Esophagus muscularis mucosa (tissue), 4 donors: Measurements from ENCODE around the gene C4orf54. TPM values are rescaled to one million over a fixed set of nuclear protein-coding genes. Genes with fewer than 3 reads are reported as not detected.

Source experiments
- DNase-seq: peaks from one replicate; pipeline ENCODE4 v3.0.0-alpha.2; 2017; ENCODE audit errors: extremely low spot score
- H3K27ac ChIP-seq, 4 donors: fragments of 200-600 bp; sonication (generic); replicated peaks in 1 of 4; 1 replicate in 3 of 4; 2 replicates in 1 of 4; pipeline ENCODE4 v1.5.1; 2016 to 2019; ENCODE audit warnings: mild to moderate bottlenecking in 1 of 4
- H3K27me3 ChIP-seq, 4 donors: fragments of 200-600 bp; sonication (generic); one replicate each; pipeline versions ENCODE4 v1.5.1 to v1.6.0; 2016 to 2019
- H3K36me3 ChIP-seq, 4 donors: fragments of 200-600 bp; sonication (generic); one replicate each; pipeline ENCODE4 v1.5.1; 2016 to 2019
- H3K4me1 ChIP-seq, 4 donors: fragments of 200-600 bp; sonication (generic); one replicate each; pipeline ENCODE4 v1.5.1; 2016 to 2019
- H3K4me3 ChIP-seq, 4 donors: fragments of 200-600 bp; sonication (generic); 1 replicate in 2 of 4; 2 replicates in 2 of 4; pipeline ENCODE4 v1.5.1; 2016 to 2019; ENCODE audit warnings: mild to moderate bottlenecking in 4 of 4, moderate library complexity in 1 of 4
- H3K9me3 ChIP-seq, 4 donors: fragments of 200-600 bp; sonication (generic); 1 replicate in 3 of 4; 2 replicates in 1 of 4; pipeline ENCODE4 v1.5.1; 2016 to 2019
- CTCF ChIP-seq, 3 experiments: fragments of 200-600 bp in 2 of 3; fragments of 450-650 bp in 1 of 3; sonication (generic) in 2 of 3; IDR thresholded peaks; one replicate each; pipeline ENCODE4 v1.5.1; 2017 to 2019; ENCODE audit warnings: antibody characterized with exemption in 3 of 3, mild to moderate bottlenecking in 2 of 3, moderate library complexity in 1 of 3
- EP300 ChIP-seq: sonication (generic); formaldehyde crosslinking; IDR thresholded peaks from one replicate; pipeline ENCODE4 v1.6.1; 2017; ENCODE audit warnings: antibody characterized with exemption
- POLR2A ChIP-seq: fragments of 450-650 bp; IDR thresholded peaks from one replicate; pipeline ENCODE4 v1.6.1; 2017; ENCODE audit warnings: antibody characterized with exemption, moderate library complexity, mild to moderate bottlenecking, low read depth
- POLR2AphosphoS5 ChIP-seq, 2 donors: sonication (generic); formaldehyde crosslinking; IDR thresholded peaks; one replicate each; pipeline ENCODE4 v1.6.1; 2017; ENCODE audit warnings: antibody characterized with exemption in 2 of 2
- WGBS: methylation state at CpG from one replicate; pipeline ENCODE4 v1.1.5; 2018; 5-methylcytosine and 5-hydroxymethylcytosine counted together
- intact Hi-C: fragments of 100-400 bp; cut with DNase I; formaldehyde crosslinking; loops from one replicate; pipeline ENCODE4 v1.15.1; 2023
- total RNA-seq, 4 donors: library from RNA; depleted of rRNA; stranded (reverse); fragments of >200 nt; gene quantifications; one replicate each; pipeline versions ENCODE4 v1.1.0 to v1.2.1, GENCODE V29; 2016

C4orf54 gene
- total RNA-seq, 4 donors from 2014 or later = under 0.01 to 2.1 (median 0.60) TPM

GRCh38 chr4:99617374-99617773, 40.3 kb downstream of the C4orf54 start:
- Histone ChIP-seq H3K9me3 (no peaks in the 10 kb centered on the region), H3K36me3 (no peaks in the 10 kb centered on the region), H3K27me3 (no peaks in the 10 kb centered on the region), H3K27ac (peak overlapping the region; percentile 22 to 31 (median 28)), H3K4me1 (peaks cover 15 to 38% (median 20%) of the 10 kb centered on the region in 4 donors), H3K4me3 (no peak overlapping the region)
- DNase-seq = no peak
- 43% methylated on average over 1 of the region's 1 CpG for WGBS
- TF ChIP-seq CTCF (IDR thresholded peaks at IDR 0.05) (no peak), POLR2AphosphoS5 (IDR thresholded peaks at IDR 0.05) (no peak), POLR2A (no peak), EP300 (no peak)
- intact Hi-C loops = no loop called here

- DNase-seq = no peak
- WGBS = 75% methylated on average over 1 of the region's 1 CpG
Observed at GRCh38 chr4:99615170-99615820, 42.3 kb downstream of the C4orf54 start.

GRCh38 chr4:99614491-99614890, 43.1 kb downstream of the C4orf54 start:
- no peaks in the 10 kb centered on the region for H3K9me3 ChIP-seq
- H3K4me3 ChIP-seq = no peak overlapping the region
- no peaks in the 10 kb centered on the region for H3K27me3 ChIP-seq
- WGBS = 42% methylated on average over 1 of the region's 1 CpG
- H3K27ac ChIP-seq = peak overlapping the region in 2 of 4 donors; percentile 45 to 47
- H3K4me1 ChIP-seq = peaks cover 17 to 47% (median 26%) of the 10 kb centered on the region in 4 donors
- intact Hi-C loops = no loop called here
- H3K36me3 ChIP-seq = no peaks in the 10 kb centered on the region
- DNase-seq = no peak
- no peak for TF ChIP-seq CTCF (IDR thresholded peaks at IDR 0.05)
- TF ChIP-seq POLR2A = no peak
- no peak for TF ChIP-seq POLR2AphosphoS5 (IDR thresholded peaks at IDR 0.05)
- no peak for TF ChIP-seq EP300

More at GRCh38 chr4:99615170-99615820, 42.3 kb downstream of the C4orf54 start:
- Histone ChIP-seq H3K4me3 (no peak overlapping the region), H3K27ac (peak overlapping the region; percentile 24 to 47 (median 43)), H3K27me3 (no peaks in the 10 kb centered on the region), H3K9me3 (no peaks in the 10 kb centered on the region), H3K36me3 (no peaks in the 10 kb centered on the region), H3K4me1 (peaks cover 17 to 47% (median 26%) of the 10 kb centered on the region in 4 donors)
- intact Hi-C loops = no loop called here
- no peak for TF ChIP-seq POLR2A
- TF ChIP-seq CTCF (IDR thresholded peaks at IDR 0.05) = peak in 2 of 3 experiments; percentile 11 to 17

- TF ChIP-seq POLR2A (no peak), EP300 (no peak), POLR2AphosphoS5 (IDR thresholded peaks at IDR 0.05) (no peak), CTCF (IDR thresholded peaks at IDR 0.05) (no peak)
- 60% methylated on average over 5 of the region's 5 CpGs for WGBS
- H3K4me1 ChIP-seq = peaks cover 17 to 45% (median 24%) of the 10 kb centered on the region in 4 donors
- no peak overlapping the region for H3K4me3 ChIP-seq
- intact Hi-C loops = no loop called here
- no peak for DNase-seq
- no peaks in the 10 kb centered on the region for H3K27me3 ChIP-seq
- H3K36me3 ChIP-seq = no peaks in the 10 kb centered on the region
- no peaks in the 10 kb centered on the region for H3K9me3 ChIP-seq
- no peak overlapping the region for H3K27ac ChIP-seq
Observed at GRCh38 chr4:99612704-99613103, 44.9 kb downstream of the C4orf54 start.

GRCh38 chr4:99612281-99612680, 45.3 kb downstream of the C4orf54 start:
- Histone ChIP-seq H3K4me3 (no peak overlapping the region), H3K27me3 (no peaks in the 10 kb centered on the region), H3K36me3 (no peaks in the 10 kb centered on the region), H3K9me3 (no peaks in the 10 kb centered on the region), H3K27ac (no peak overlapping the region), H3K4me1 (peaks cover 17 to 41% (median 24%) of the 10 kb centered on the region in 4 donors)
- 89% methylated on average over 3 of the region's 3 CpGs for WGBS
- intact Hi-C loops = no loop called here
- TF ChIP-seq POLR2AphosphoS5 (IDR thresholded peaks at IDR 0.05) = no peak
- TF ChIP-seq POLR2A = no peak
- TF ChIP-seq EP300 = no peak
- TF ChIP-seq CTCF (IDR thresholded peaks at IDR 0.05) = no peak
- no peak for DNase-seq
